SKM-1 treated with dmso at 0.1 percent for 144 hours (cell line): Measurements from ENCODE around the gene PLCD4.

Source experiments
- DNase-seq: peaks from one replicate; lab custom pipeline; 2025; ENCODE audit not compliant: unreplicated experiment; lab: John Stamatoyannopoulos, UW

The PLCD4 gene

GRCh38 chr2:218662377-218662776 is 54.7 kb downstream of the PLCD4 start:
- DNase-seq = no peak

GRCh38 chr2:218662827-218663226 is 55.1 kb downstream of the PLCD4 start:
- DNase-seq = no peak

GRCh38 chr2:218663901-218664300 is 56.2 kb downstream of the PLCD4 start:
- no peak for DNase-seq

- no peak for DNase-seq
These were observed 57.0 kb downstream of the PLCD4 start for GRCh38 chr2:218664653-218665052.

GRCh38 chr2:218671097-218671653 is 63.5 kb downstream of the PLCD4 start:
- no peak for DNase-seq

- DNase-seq = peak; percentile 77
These were observed 64.2 kb downstream of the PLCD4 start, which contains the start of the genes RNF25 and STK36 for GRCh38 chr2:218671654-218672566. TSS of gene RNF25 (minus strand) at chr2:218672002. CDS start at chr2:218671970, 32 bp downstream. TSS of gene STK36 (plus strand) at chr2:218672086. CDS start at chr2:218672830, 744 bp downstream.

GRCh38 chr2:218679119-218679518 is 71.4 kb downstream of the PLCD4 start:
- peak; percentile 79 for DNase-seq

GRCh38 chr2:218680061-218680460 is 72.4 kb downstream of the PLCD4 start:
- DNase-seq = no peak
